ENCODE data around the gene SYP. TPM values are rescaled to one million over a fixed set of nuclear protein-coding genes. Genes with fewer than 3 reads are reported as not detected.
"Not testable (repeated sequence)": the region's sequence is repeated elsewhere in the genome, so short reads cannot be mapped to it uniquely, and the experiment has no call there.

The SYP gene
- total RNA-seq, 1 donor from 2014 or later: 0.10 TPM

- no peak for DNase-seq (ENCODE audit: low read depth)
These were observed 10.4 kb downstream of the SYP start for GRCh38 chrX:49189606-49190005.

GRCh38 chrX:49188468-49189076 lies 11.4 kb downstream of the SYP start:
- DNase-seq (ENCODE audit: low read depth): no peak

GRCh38 chrX:49187526-49187925 lies 12.5 kb downstream of the SYP start:
- DNase-seq (ENCODE audit: low read depth): no peak

- no peak for DNase-seq (ENCODE audit: low read depth)
These were observed 13.0 kb downstream of the SYP start for GRCh38 chrX:49187028-49187394.

- peak; percentile 14 for DNase-seq (ENCODE audit: low read depth)
These were observed 13.6 kb downstream of the SYP start, which contains the start of gene PRICKLE3 for GRCh38 chrX:49186125-49187027. TSS of gene PRICKLE3 (minus strand) at chrX:49186373. CDS start at chrX:49186297, 76 bp downstream.

GRCh38 chrX:49184294-49185281 lies 15.4 kb downstream of the SYP start:
- peak; percentile 83 for DNase-seq (ENCODE audit: low read depth)

- no peak for DNase-seq (ENCODE audit: low read depth)
These were observed 16.2 kb downstream of the SYP start for GRCh38 chrX:49183701-49184281.

GRCh38 chrX:49179358-49179757 lies 20.6 kb downstream of the SYP start:
- no peak for DNase-seq (ENCODE audit: low read depth)

- no peak for DNase-seq (ENCODE audit: low read depth)
These were observed 21.5 kb downstream of the SYP start for GRCh38 chrX:49178537-49178936.

- no peak for DNase-seq (ENCODE audit: low read depth)
These were observed 22.0 kb downstream of the SYP start for GRCh38 chrX:49177873-49178480.

- DNase-seq (ENCODE audit: low read depth): no peak
These were observed 22.6 kb downstream of the SYP start for GRCh38 chrX:49177338-49177833.

- no peak for DNase-seq (ENCODE audit: low read depth)
These were observed 23.3 kb downstream of the SYP start for GRCh38 chrX:49176421-49177326.

- DNase-seq (ENCODE audit: low read depth): no peak
These were observed 24.3 kb downstream of the SYP start for GRCh38 chrX:49175435-49176274.

GRCh38 chrX:49174723-49175122 lies 25.3 kb downstream of the SYP start:
- DNase-seq (ENCODE audit: low read depth): no peak

- not testable (repeated sequence) for DNase-seq (ENCODE audit: low read depth)
These were observed 26.4 kb downstream of the SYP start for GRCh38 chrX:49173544-49173943.

- DNase-seq (ENCODE audit: low read depth): no peak
These were observed 27.7 kb downstream of the SYP start for GRCh38 chrX:49172280-49172780.

GRCh38 chrX:49171752-49172279 lies 28.2 kb downstream of the SYP start, which contains the start of gene PLP2:
TSS of gene PLP2 (plus strand) at chrX:49171898. CDS start at chrX:49172001, 103 bp downstream.
- no peak for DNase-seq (ENCODE audit: low read depth)

GRCh38 chrX:49167740-49168108 lies 32.3 kb downstream of the SYP start:
- DNase-seq (ENCODE audit: low read depth): no peak

Data from renal cortical epithelial cell (primary cell).